Activated T-helper 17 cell treated with anti-CD3 and anti-CD28 coated beads, Interleukin-2, amount 50 U/mL, for 72 hours (primary cell): ENCODE results near the gene LAMTOR2. TPM values are rescaled to one million over a fixed set of nuclear protein-coding genes. Genes with fewer than 3 reads are reported as not detected.
A peak's percentile ranks its signal among the peaks of the same experiment; 100 is the strongest.
"Not testable (repeated sequence)": the region's sequence is repeated elsewhere in the genome, so short reads cannot be mapped to it uniquely, and the experiment has no call there.

Source experiments
- ATAC-seq: fragments of 150-1000 bp; cut with Tn5 transposase; replicated peaks from 2 replicates; pipeline ENCODE4 v1.10.0; 2021; ENCODE audit warnings: mild to moderate bottlenecking, moderate library complexity
- H3K27ac Mint-ChIP-seq: one replicate; pipeline ENCODE4 v1.8.0; 2022; ENCODE audit warnings: mixed read lengths
- H3K27me3 Mint-ChIP-seq: one replicate; pipeline ENCODE4 v1.8.0; 2022; ENCODE audit warnings: mixed read lengths
- H3K36me3 Mint-ChIP-seq: one replicate; pipeline ENCODE4 v1.8.0; 2022; ENCODE audit warnings: low read depth, mild to moderate bottlenecking, mixed read lengths
- H3K4me1 Mint-ChIP-seq: one replicate; pipeline ENCODE4 v1.8.0; 2022; ENCODE audit warnings: mixed read lengths
- H3K4me3 Mint-ChIP-seq: one replicate; pipeline ENCODE4 v1.8.0; 2022; ENCODE audit warnings: mild to moderate bottlenecking, mixed read lengths
- H3K9me3 Mint-ChIP-seq: one replicate; pipeline ENCODE4 v1.8.0; 2022; ENCODE audit warnings: mixed read lengths
- total RNA-seq, 2 donors: library from RNA; stranded (reverse); gene quantifications; one replicate each; pipeline ENCODE4 v1.2.3, GENCODE V29; 2022

Gene LAMTOR2
- total RNA-seq, 2 donors from 2014 or later: 39.9 to 55.6 TPM

- Mint-ChIP-seq H3K27me3 (no peaks in the 10 kb centered on the region), H3K27ac (no peak overlapping the region), H3K36me3 (peaks cover 22% of the 10 kb centered on the region), H3K9me3 (no peaks in the 10 kb centered on the region), H3K4me1 (no peaks in the 10 kb centered on the region), H3K4me3 (no peak overlapping the region)
- ATAC-seq: no peak
These were observed 21.6 kb upstream of the LAMTOR2 start for GRCh38 chr1:156033011-156033410.

- H3K27me3 Mint-ChIP-seq, ATAC-seq, H3K4me1 Mint-ChIP-seq, H3K27ac Mint-ChIP-seq, H3K4me3 Mint-ChIP-seq, H3K9me3 Mint-ChIP-seq: not testable (repeated sequence)
- H3K36me3 Mint-ChIP-seq: peaks cover 37% of the 10 kb centered on the region
These were observed 19.6 kb upstream of the LAMTOR2 start for GRCh38 chr1:156034991-156035390.

GRCh38 chr1:156042828-156043227 is 11.8 kb upstream of the LAMTOR2 start:
- Mint-ChIP-seq H3K4me3 (no peak overlapping the region), H3K9me3 (no peaks in the 10 kb centered on the region), H3K36me3 (peaks cover 58% of the 10 kb centered on the region), H3K27me3 (no peaks in the 10 kb centered on the region), H3K4me1 (peaks cover 6% of the 10 kb centered on the region), H3K27ac (no peak overlapping the region)
- ATAC-seq: no peak

- no peaks in the 10 kb centered on the region for H3K9me3 Mint-ChIP-seq
- peak; percentile 68 for ATAC-seq
- peaks cover 6% of the 10 kb centered on the region for H3K4me1 Mint-ChIP-seq
- no peaks in the 10 kb centered on the region for H3K27me3 Mint-ChIP-seq
- H3K36me3 Mint-ChIP-seq: peaks cover 63% of the 10 kb centered on the region
- peak overlapping the region; percentile 17 for H3K4me3 Mint-ChIP-seq
- peak overlapping the region; percentile 60 for H3K27ac Mint-ChIP-seq
These were observed 9.5 kb upstream of the LAMTOR2 start for GRCh38 chr1:156045076-156045475.

GRCh38 chr1:156048663-156049258 is 5.8 kb upstream of the LAMTOR2 start:
- H3K36me3 Mint-ChIP-seq: peaks cover 38% of the 10 kb centered on the region
- H3K4me1 Mint-ChIP-seq: peaks cover 15% of the 10 kb centered on the region
- no peak for ATAC-seq
- H3K9me3 Mint-ChIP-seq: no peaks in the 10 kb centered on the region
- no peak overlapping the region for H3K4me3 Mint-ChIP-seq
- no peaks in the 10 kb centered on the region for H3K27me3 Mint-ChIP-seq
- no peak overlapping the region for H3K27ac Mint-ChIP-seq

- Mint-ChIP-seq H3K4me3 (no peak overlapping the region), H3K4me1 (peaks cover 11% of the 10 kb centered on the region)
- no peak for ATAC-seq
These were observed 4.2 kb upstream of the LAMTOR2 start for GRCh38 chr1:156050376-156050775.

GRCh38 chr1:156051011-156051725 is 3.4 kb upstream of the LAMTOR2 start:
- Mint-ChIP-seq H3K27ac (no peak overlapping the region), H3K27me3 (no peaks in the 10 kb centered on the region), H3K4me1 (peaks cover 11% of the 10 kb centered on the region), H3K36me3 (peaks cover 46% of the 10 kb centered on the region), H3K9me3 (no peaks in the 10 kb centered on the region), H3K4me3 (peak overlapping the region; percentile 12)
- no peak for ATAC-seq

More at GRCh38 chr1:156050376-156050775, 4.2 kb upstream of the LAMTOR2 start:
- no peak overlapping the region for H3K27ac Mint-ChIP-seq
- H3K9me3 Mint-ChIP-seq: no peaks in the 10 kb centered on the region
- H3K27me3 Mint-ChIP-seq: no peaks in the 10 kb centered on the region
- peaks cover 39% of the 10 kb centered on the region for H3K36me3 Mint-ChIP-seq

- Mint-ChIP-seq H3K4me1 (peaks cover 14% of the 10 kb centered on the region), H3K4me3 (peak overlapping the region; percentile 98), H3K27me3 (no peaks in the 10 kb centered on the region), H3K9me3 (no peaks in the 10 kb centered on the region), H3K27ac (peak overlapping the region; percentile 94), H3K36me3 (peaks cover 47% of the 10 kb centered on the region)
- peak; percentile 32 for ATAC-seq
These were observed 1.5 kb upstream of the LAMTOR2 start for GRCh38 chr1:156052862-156053767.

- H3K36me3 Mint-ChIP-seq: peaks cover 47% of the 10 kb centered on the region
- no peaks in the 10 kb centered on the region for H3K27me3 Mint-ChIP-seq
- peak within 1 kb of the TSS; percentile 94 for H3K27ac Mint-ChIP-seq
- H3K9me3 Mint-ChIP-seq: no peaks in the 10 kb centered on the region
- H3K4me3 Mint-ChIP-seq: peak within 1 kb of the TSS; percentile 98
- ATAC-seq: peak; percentile 62
- H3K4me1 Mint-ChIP-seq: peaks cover 14% of the 10 kb centered on the region
These were observed 648 bp upstream of the LAMTOR2 start, which contains the start of gene UBQLN4 for GRCh38 chr1:156053768-156054499. TSS of gene UBQLN4 (minus strand) at chr1:156053798. CDS start at chr1:156053701, 97 bp downstream.

GRCh38 chr1:156055281-156056048 is 883 bp downstream of the LAMTOR2 start:
- peak overlapping the region; percentile 90 for H3K27ac Mint-ChIP-seq
- no peaks in the 10 kb centered on the region for H3K27me3 Mint-ChIP-seq
- H3K9me3 Mint-ChIP-seq: no peaks in the 10 kb centered on the region
- H3K36me3 Mint-ChIP-seq: peaks cover 36% of the 10 kb centered on the region
- peak overlapping the region; percentile 93 for H3K4me3 Mint-ChIP-seq
- ATAC-seq: no peak
- H3K4me1 Mint-ChIP-seq: peaks cover 14% of the 10 kb centered on the region

- H3K27me3 Mint-ChIP-seq: no peaks in the 10 kb centered on the region
- no peak overlapping the region for H3K4me3 Mint-ChIP-seq
- H3K27ac Mint-ChIP-seq: no peak overlapping the region
- H3K9me3 Mint-ChIP-seq: no peaks in the 10 kb centered on the region
- H3K4me1 Mint-ChIP-seq: peaks cover 14% of the 10 kb centered on the region
- no peak for ATAC-seq
- H3K36me3 Mint-ChIP-seq: peaks cover 35% of the 10 kb centered on the region
These were observed 1.8 kb downstream of the LAMTOR2 start for GRCh38 chr1:156056326-156056849.

GRCh38 chr1:156060937-156061636 is 6.5 kb downstream of the LAMTOR2 start, which contains the start of gene RAB25:
TSS of gene RAB25 (plus strand) at chr1:156061160. CDS start at chr1:156061401, 241 bp downstream.
- H3K9me3 Mint-ChIP-seq: no peaks in the 10 kb centered on the region
- no peak within 1 kb of the TSS for H3K27ac Mint-ChIP-seq
- no peak within 1 kb of the TSS for H3K4me3 Mint-ChIP-seq
- no peak for ATAC-seq
- H3K27me3 Mint-ChIP-seq: no peaks in the 10 kb centered on the region
- peaks cover 12% of the 10 kb centered on the region for H3K4me1 Mint-ChIP-seq
- H3K36me3 Mint-ChIP-seq: peaks cover 20% of the 10 kb centered on the region

- ATAC-seq: no peak
- Mint-ChIP-seq H3K27ac (no peak overlapping the region), H3K27me3 (no peaks in the 10 kb centered on the region), H3K9me3 (no peaks in the 10 kb centered on the region), H3K4me1 (peaks cover 8% of the 10 kb centered on the region), H3K4me3 (no peak overlapping the region), H3K36me3 (peaks cover 14% of the 10 kb centered on the region)
These were observed 7.6 kb downstream of the LAMTOR2 start for GRCh38 chr1:156062189-156062588.
